COLO829 (cell line): Measurements from ENCODE around the gene VAMP5.
"Not testable (repeated sequence)": the region's sequence is repeated elsewhere in the genome, so short reads cannot be mapped to it uniquely, and the experiment has no call there.

Experiments used
- DNase-seq: peaks from one replicate; pipeline ENCODE4 v3.0.0; 2012; ENCODE audit warnings: low spot score

The VAMP5 gene

DNA sequence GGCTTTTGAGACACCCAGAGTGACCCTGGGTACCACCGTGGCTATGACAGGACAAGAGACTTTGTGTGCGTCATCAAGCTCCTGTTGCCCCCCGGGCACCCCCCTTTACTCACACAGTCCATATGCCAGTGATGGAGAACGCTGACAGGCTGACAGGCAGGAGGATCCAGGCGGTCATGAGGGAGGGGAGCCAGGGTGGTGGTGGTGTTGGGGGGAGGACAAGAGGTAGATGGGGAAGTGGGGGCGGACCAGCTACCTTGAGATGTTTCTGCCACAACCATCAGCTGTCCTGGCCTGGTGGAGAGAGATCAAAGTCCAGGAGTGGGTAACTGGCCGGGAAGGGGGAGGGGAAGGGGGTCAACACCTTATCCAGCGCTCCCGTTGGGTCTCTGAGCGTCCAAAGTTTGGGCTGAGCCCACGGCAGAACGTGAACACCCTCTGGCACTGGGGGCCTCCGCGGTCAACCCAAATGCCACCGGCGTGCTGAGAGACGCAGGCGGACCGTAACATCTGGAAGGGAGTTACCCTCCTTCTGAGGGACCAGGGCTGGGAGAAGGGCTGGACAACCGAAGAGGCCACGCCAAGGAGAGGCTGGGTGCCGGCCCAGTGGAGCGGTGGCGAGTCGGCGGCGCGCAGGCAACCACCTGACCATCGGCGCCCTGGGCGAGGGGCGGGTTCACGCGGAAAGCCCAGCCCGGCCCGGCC is 17.7 kb downstream of the VAMP5 start:
- no peak for DNase-seq

DNA sequence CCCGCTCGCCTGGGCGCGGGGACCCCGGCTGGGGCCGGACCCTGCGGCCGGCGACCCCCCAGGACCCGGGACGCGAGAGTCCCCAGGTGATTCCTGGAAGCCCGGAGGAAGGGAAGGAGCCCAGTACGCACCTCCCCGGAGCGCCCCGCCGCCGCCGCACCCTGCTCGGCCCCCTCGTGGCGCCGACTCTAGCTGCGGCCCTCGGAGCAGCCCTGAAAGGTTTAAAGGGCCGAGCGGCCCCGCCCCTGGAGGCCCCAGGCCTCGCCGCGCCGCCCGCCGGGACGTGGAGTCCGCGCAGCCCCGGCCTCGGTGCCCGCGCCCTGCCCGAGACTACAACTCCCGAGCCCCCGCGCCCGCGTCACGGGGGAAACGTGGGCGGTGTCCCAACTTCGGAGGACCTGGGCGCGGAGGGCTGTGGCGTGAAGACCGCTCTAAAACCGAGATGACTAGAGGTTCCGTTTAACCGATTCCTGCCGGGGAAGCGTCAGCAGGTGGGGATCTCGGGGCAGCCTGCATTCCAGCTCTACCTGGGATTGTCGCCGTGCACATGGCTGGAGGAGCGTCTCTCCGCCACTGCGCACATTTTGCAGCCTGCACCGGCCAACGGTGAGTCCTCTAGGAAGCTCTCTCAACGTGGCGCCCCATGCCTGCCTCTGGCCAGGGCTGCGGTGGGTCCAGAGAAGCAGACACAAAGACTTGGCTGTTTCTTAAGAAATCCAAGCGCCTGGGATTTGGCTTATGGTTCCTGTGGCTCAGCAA is 18.4 kb downstream of the VAMP5 start, which contains the start of gene TMEM150A:
Gene TMEM150A (minus strand): TSS at position 223 of the 759 bp plus-strand sequence. CDS start 750 bp downstream, outside the sequence.
- peak; percentile 81 for DNase-seq

- DNase-seq, result not testable (repeated sequence)
Measured at GRCh38 chr2:85604133-85604444, 19.9 kb downstream of the VAMP5 start.

DNA sequence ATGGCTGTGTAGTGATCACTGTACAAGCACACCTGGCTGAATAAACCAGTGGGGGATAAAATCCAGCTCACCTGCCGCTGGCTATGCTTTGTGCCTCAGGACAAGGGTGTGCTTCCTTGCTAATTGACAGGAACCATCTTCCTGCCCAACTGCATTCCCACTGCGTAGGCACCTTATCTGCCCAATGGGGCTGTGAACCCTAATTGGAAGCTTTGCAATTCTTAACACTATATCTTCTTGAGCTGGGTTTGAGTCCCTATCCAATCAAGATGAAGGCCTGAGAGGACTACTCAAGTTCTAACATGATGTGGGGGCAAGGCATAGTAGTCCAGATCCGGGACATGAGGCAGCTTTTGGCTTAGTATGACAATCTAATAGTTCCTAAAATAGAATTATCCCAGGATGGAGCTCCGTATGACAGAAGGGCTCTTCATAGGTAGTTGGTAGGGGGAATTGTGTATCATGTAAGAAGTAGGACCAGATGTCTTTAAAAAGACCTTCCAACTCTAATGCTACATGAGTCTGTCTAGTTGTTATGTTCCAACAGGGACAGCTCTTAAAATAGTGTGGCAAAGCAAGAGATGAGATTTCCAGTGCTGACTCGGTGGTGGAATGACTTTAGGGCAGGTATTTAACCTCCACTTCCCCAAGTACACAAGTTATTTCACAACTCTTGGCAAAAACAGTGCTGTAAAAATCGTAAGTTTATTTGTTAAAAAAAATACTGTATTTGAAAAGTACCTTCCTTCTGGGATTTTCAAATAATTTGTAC is 20.5 kb downstream of the VAMP5 start:
- DNase-seq, result no peak

- no peak for DNase-seq
Measured at GRCh38 chr2:85605406-85606115, 21.3 kb downstream of the VAMP5 start.

- DNase-seq, result no peak
Measured at GRCh38 chr2:85606116-85606455, 21.9 kb downstream of the VAMP5 start.

- no peak for DNase-seq
Measured at GRCh38 chr2:85607268-85608215, 23.3 kb downstream of the VAMP5 start.

DNA sequence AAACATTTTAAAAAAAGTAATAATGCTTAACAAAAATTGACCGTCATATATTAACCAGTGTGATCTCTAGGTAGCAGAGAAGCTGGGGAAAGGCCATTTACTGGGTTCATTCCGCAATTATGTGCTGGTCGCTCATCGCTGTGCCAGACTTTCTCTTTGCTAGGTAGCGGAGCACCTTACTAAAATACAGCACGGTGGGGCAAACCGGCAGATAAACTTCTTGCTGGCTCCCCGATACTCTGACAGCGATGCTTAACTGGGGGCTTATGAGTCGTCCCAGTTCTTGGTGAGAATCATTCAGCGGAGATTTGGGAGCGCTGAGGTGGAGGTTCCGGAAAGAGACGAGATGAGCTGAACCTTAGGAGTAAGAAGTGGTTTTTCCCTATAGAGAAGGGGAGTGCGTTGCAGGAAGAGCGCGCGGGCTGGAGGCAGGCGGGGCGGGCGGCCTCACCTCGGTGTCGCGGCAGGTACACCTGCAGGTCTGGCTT is 27.0 kb downstream of the VAMP5 start:
- no peak for DNase-seq

GRCh38 chr2:85611705-85612587 is 27.7 kb downstream of the VAMP5 start, which contains the start of gene C2orf68:
C2orf68 (minus strand) TSS chr2:85612066; CDS start chr2:85611984, 82 bp downstream.
- DNase-seq, result peak; percentile 83

- DNase-seq, result no peak
Measured at GRCh38 chr2:85613717-85614515, 29.7 kb downstream of the VAMP5 start.

DNA sequence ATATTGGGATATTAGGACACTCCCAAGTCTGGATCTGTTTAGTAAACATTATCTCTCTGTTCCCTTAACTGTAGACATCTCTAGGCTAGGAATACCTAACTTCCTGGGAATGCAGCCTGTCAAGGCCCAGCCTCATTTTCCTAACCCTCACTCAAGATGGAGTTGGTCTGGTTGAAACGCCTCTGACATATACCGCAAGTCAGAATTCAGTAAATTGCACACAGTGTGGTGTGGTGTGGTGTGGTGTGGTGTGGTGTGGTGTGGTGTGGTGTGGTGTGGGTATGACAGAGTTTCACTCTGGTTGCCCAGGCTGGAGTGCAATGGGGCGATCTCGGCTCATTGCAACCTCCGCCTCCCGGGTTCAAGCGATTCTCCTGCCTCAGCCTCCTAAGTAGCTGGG is 30.5 kb downstream of the VAMP5 start:
- not testable (repeated sequence) for DNase-seq

DNA sequence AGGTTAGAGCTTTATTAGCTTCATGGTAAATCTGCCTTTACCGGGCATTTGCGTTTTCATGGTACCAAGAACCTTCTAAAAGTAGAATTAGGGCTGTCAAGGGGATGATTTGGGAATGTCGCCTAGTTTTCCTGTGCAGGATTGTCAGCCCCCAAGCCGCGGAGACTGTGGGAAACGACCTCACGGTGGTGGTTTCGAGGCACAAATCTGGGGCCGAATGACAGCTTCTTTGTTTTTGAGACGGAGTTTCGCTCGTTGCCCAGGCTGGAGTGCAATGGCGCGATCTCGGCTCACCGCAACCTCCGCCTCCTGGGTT is 31.1 kb downstream of the VAMP5 start:
- DNase-seq, result no peak

DNA sequence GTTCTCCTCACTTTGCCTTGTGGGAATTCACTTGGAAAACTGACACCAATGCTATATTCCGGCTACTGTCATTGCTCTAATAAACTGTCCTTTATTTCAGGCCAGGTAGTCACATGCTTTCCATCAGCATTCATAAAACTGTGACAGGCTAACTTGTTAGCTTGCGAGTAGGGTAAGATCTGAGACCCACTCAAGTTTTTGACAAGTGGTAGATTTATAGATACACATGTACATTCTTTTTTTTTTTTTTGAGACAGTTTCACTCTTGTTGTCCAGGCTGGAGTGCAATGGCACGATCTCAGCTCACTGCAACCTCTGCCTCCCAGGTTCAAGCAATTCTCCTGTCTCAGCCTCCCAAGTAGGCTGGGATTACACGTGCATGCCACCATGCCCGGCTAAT is 33.5 kb downstream of the VAMP5 start:
- DNase-seq, result not testable (repeated sequence)

DNA sequence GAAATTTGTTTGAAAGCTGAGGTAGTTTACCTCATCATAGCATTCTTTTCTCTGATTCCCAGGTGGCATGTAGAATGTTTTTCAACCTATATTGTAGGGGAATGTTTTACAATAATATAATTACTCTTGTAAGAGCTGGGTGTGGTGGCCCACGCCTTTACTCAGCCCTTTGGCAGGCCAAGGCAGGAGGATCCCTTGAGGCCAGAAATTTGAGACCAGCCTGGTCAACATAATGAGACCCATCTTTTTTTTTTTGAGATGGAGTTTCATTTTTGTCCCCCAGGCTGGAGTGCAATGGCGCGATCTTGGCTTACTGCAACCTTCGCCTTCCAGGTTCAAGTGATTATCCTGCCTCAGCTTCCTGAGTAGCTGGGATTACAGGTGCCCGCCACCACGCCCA is 35.4 kb downstream of the VAMP5 start:
- no peak for DNase-seq

- no peak for DNase-seq
Measured at GRCh38 chr2:85621338-85621737, 37.1 kb downstream of the VAMP5 start.

DNA sequence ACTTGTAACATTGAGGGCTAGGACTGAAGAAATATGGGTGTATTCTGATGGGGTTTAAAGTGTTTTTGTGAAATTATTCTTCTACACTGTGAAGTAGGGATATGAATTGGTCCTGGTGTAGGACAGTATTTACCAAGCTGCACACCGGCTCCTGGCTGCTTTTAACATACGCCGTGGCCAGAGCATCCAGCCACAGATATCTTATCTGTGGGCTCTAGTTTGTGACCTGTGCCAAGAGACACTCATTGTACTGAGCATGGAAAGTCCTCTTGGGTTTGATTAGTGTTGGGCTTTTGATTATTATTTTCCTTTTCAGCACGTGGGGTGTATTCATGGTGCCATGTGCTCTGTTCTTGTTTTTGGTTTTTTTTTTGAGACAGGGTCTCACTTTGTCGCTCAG is 39.8 kb downstream of the VAMP5 start:
- no peak for DNase-seq

- no peak for DNase-seq
Measured at GRCh38 chr2:85628658-85629057, 44.4 kb downstream of the VAMP5 start.

DNA sequence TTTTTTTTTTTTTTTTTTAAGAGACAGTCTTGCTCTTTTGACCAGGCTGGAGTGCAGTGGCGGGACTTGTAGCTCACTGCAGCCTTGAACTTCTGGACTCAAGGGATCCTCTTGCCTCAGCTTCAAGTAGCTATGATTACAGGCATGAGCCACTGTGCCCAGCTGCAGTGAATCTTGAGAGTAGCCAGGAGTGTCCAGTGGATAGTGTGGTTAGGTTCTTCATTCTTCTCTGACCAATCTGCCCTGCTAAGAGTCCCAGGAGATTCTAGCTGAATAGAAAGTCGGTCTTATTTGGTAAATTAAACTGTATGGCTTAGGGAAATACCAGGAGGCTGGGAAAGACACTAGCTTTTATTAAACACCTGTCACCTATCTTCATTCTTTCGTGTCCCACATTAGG is 47.1 kb downstream of the VAMP5 start:
- DNase-seq, result no peak

DNA sequence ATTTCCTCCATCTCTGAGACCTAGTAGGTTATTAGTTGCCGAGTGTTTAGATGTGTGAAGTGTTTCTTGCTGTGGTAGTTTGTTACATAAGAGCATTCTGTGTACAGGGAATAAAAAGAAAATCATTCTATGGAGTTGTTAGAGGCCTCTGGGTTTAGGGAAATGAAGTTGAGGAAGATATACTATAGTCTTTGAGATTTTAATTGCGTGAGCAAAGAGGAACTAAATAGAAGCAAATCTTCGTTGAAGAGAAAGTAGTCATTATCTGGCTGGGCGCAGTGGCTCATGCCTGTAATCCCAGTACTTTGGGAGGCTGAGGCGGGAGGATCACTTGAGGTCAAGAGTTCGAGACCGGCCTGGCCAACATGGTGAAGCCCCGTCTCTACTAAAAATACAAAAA is 50.8 kb downstream of the VAMP5 start:
- no peak for DNase-seq
